ENCODE data around the gene LRMDA.

- TF ChIP-seq, protein P1, sequence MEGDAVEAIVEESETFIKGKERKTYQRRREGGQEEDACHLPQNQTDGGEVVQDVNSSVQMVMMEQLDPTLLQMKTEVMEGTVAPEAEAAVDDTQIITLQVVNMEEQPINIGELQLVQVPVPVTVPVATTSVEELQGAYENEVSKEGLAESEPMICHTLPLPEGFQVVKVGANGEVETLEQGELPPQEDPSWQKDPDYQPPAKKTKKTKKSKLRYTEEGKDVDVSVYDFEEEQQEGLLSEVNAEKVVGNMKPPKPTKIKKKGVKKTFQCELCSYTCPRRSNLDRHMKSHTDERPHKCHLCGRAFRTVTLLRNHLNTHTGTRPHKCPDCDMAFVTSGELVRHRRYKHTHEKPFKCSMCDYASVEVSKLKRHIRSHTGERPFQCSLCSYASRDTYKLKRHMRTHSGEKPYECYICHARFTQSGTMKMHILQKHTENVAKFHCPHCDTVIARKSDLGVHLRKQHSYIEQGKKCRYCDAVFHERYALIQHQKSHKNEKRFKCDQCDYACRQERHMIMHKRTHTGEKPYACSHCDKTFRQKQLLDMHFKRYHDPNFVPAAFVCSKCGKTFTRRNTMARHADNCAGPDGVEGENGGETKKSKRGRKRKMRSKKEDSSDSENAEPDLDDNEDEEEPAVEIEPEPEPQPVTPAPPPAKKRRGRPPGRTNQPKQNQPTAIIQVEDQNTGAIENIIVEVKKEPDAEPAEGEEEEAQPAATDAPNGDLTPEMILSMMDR (IDR thresholded peaks at IDR 0.05; ENCODE audit: borderline replicate concordance, extremely low read depth, low read length, poor library complexity, severe bottlenecking) = no peak
- TF ChIP-seq EZH2 (IDR thresholded peaks at IDR 0.05; ENCODE audit: borderline replicate concordance, low read depth, low read length, severe bottlenecking) = no peak
Measured at GRCh38 chr10:75971402-75972211, 540.2 kb downstream of the LRMDA start.

All from DND-41 (cell line).